Choroid plexus epithelial cell (primary cell): ENCODE results near the gene H2BW1.
"Not testable (repeated sequence)": the region's sequence is repeated elsewhere in the genome, so short reads cannot be mapped to it uniquely, and the experiment has no call there.

ENCODE experiments used
- DNase-seq: peaks from one replicate; pipeline ENCODE4 v3.0.0-alpha.2; 2010; ENCODE audit warnings: low read depth
- H3K4me3 ChIP-seq: 2 replicates; pipeline ENCODE4 v1.5.1; 2011; ENCODE audit warnings: low read depth, mild to moderate bottlenecking, control low read depth, low read length, moderate library complexity
- TF ChIP-seq, protein P1 (sequence below): conservative IDR thresholded peaks from 2 replicates; pipeline ENCODE4 v1.5.1; 2011; ENCODE audit warnings: low read depth, mild to moderate bottlenecking, control low read depth, inconsistent platforms, low read length, moderate library complexity

The H2BW1 gene

DNA sequence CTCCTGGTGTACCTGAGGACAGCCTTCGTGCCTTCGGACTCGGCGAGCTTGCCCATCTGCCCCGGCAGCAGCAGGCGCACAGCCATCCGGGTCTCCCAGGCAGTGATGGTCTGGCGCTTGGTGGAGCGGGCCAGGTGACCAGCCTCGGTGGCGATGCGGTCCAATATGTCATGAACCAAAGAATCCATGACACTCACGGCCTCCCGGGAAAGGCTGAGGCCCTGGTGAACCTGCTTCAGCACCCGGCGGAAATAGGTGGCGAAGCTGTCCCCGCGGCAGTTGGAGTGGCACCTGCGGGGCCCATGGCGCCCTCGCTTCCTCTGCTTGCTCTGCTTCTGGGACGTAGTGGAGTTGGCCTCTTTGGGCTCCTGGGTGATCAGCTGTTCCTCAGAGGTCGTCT is 350 bp downstream of the H2BW1 start:
- TF ChIP-seq, protein P1, sequence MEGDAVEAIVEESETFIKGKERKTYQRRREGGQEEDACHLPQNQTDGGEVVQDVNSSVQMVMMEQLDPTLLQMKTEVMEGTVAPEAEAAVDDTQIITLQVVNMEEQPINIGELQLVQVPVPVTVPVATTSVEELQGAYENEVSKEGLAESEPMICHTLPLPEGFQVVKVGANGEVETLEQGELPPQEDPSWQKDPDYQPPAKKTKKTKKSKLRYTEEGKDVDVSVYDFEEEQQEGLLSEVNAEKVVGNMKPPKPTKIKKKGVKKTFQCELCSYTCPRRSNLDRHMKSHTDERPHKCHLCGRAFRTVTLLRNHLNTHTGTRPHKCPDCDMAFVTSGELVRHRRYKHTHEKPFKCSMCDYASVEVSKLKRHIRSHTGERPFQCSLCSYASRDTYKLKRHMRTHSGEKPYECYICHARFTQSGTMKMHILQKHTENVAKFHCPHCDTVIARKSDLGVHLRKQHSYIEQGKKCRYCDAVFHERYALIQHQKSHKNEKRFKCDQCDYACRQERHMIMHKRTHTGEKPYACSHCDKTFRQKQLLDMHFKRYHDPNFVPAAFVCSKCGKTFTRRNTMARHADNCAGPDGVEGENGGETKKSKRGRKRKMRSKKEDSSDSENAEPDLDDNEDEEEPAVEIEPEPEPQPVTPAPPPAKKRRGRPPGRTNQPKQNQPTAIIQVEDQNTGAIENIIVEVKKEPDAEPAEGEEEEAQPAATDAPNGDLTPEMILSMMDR = no peak
- no peak overlapping the region for H3K4me3 ChIP-seq
- no peak for DNase-seq

DNA sequence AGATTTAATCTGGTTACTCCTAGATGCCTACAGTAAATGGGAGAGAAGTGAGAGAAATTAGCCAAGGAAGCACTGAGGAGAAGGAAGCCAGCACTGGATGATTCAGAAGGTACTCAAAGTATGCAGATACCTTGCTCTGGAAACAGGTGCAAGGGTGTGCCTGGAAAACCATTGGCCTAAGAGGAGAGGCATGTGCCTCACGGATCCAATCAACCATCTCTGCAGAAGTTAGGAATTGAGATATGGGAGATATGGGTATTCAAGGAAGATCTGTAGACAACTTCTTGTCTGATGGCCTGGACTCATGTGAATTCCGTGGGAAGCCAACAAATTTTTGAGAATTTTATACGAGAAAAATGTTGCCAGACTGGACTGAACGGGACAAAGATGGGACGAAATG is 4.7 kb downstream of the H2BW1 start:
- H3K4me3 ChIP-seq = no peak overlapping the region
- TF ChIP-seq, protein P1 = no peak
- no peak for DNase-seq

DNA sequence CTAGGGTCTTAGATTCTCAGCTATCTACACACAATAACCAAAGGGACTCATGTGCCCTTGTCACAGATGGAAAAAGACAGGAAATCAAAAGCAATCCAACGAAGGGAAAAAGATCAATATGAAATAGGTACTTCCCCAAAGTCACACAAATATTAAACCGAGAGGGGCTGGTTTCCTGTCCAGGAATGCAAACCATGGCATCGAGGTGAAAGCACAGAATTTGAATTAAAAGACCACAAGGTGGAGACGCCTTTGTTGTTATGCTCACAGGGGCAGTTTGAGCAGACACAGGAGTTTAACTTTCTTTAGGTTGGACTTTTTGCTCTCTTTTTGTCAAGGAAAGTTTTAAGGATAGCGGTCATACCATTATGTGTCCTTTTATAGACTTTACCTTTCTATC is 14.3 kb downstream of the H2BW1 start:
- TF ChIP-seq, protein P1 = no peak
- no peak overlapping the region for H3K4me3 ChIP-seq
- DNase-seq = no peak

DNA sequence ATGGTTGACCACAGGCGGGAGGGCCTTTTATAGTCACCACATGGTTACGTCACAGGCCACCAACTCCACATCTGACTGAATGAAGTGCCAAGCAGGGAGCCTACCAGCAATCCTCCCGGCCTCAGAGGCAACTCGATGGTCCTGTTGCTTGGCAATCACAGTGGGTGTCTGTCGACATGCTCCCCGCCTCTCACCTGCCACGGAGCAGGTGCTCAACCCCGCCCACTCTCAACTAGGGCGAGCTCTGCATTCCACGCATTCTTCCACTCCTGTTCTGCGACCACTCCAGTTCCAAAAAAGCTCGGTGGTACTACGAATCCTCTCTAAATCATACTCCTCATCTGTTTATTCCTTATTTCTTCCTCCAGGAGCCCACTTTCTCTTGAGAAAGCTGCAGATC is 30.0 kb downstream of the H2BW1 start:
- not testable (repeated sequence) for H3K4me3 ChIP-seq, DNase-seq

DNA sequence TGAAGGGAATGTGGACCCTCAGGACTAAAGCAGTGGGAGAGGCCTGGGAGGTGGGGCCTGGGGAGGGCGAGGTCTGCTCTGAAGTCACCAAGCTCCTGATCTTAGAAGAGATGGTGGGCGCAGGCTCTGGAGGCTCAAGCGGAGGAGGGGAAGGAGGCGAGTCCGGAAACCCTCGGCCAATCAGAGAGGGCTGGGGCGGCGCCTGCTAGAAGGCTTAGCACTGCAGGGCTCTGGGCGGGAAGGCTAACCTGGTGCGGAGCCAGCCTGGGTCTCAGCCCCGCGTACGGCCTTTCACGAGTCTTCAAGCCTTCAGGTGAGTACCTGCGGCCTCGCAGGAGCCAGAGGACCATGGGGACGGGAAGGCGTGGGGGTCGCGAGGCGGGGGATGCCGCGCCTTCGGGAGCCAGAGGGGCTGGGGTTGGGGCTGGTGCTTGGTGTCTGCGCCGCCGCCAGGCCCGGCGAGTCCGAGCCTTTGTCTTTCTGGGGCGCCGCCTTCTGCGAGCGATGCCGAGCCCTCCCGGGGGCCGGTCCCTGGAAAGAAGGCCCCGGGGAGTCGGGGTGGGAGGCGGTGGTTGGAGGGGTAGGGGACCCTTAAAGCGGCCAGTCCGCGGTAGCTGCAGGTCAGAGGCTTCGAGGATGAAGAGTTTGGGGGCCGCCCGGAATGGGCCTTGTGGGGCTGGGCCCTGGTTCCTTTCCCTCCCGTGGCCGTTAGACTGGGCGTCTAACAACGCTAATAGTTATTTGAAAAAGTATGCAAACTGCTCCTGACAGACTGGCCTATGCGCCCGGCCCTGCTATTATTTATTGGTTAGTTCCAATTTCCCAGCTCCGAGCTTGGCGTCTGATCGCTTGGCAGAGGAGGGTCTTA is 50.9 kb downstream of the H2BW1 start, which contains the start of gene TMSB15B:
TSS of gene TMSB15B (plus strand) at position 217 of the 868 bp plus-strand sequence.
- DNase-seq, H3K4me3 ChIP-seq: not testable (repeated sequence)
